NB4 (cell line): ENCODE results near the gene ZNF783.

ENCODE experiments used
- DNase-seq: peaks from one replicate; pipeline ENCODE4 v3.0.0; 2010; ENCODE audit warnings: low read depth
- H3K4me3 ChIP-seq: one replicate; pipeline ENCODE4 v1.5.1; 2011; ENCODE audit warnings: mild to moderate bottlenecking, low read depth, low read length, moderate library complexity
- CTCF ChIP-seq: IDR thresholded peaks from one replicate; pipeline ENCODE4 v1.5.1; 2012; ENCODE audit warnings: low read depth, low read length
- MAX ChIP-seq: IDR thresholded peaks from 2 replicates; pipeline ENCODE4 v1.6.1; 2011; ENCODE audit warnings: low read depth, low read length
- MYC ChIP-seq: IDR thresholded peaks from 2 replicates; pipeline ENCODE4 v1.6.1; 2011; ENCODE audit warnings: low read depth, low read length
- POLR2A ChIP-seq: IDR thresholded peaks from 2 replicates; pipeline ENCODE4 v1.6.1; 2011; ENCODE audit warnings: mild to moderate bottlenecking; ENCODE audit not compliant: insufficient read length; ENCODE audit errors: extremely low read depth

The ZNF783 gene

GRCh38 chr7:149238051-149238450, 23.9 kb upstream of the ZNF783 start:
- no peak overlapping the region for H3K4me3 ChIP-seq
- DNase-seq: no peak
- TF ChIP-seq MAX: no peak
- no peak for TF ChIP-seq POLR2A
- TF ChIP-seq CTCF: no peak
- TF ChIP-seq MYC: no peak

- peak; percentile 98 for DNase-seq
- TF ChIP-seq MYC (peak; percentile 70), MAX (peak; percentile 61; the same call in 1 of the 2 replicates), CTCF (peak; percentile 98), POLR2A (peak; percentile 48)
- H3K4me3 ChIP-seq: peak within 1 kb of the TSS; percentile 98
Measured at GRCh38 chr7:149239345-149240143, 22.5 kb upstream of the ZNF783 start, which contains the start of gene ZNF212. ZNF212 (plus strand) TSS chr7:149239651; CDS start chr7:149239779, 128 bp downstream.

GRCh38 chr7:149240637-149241036, 21.4 kb upstream of the ZNF783 start:
- no peak for TF ChIP-seq MAX
- no peak for TF ChIP-seq POLR2A
- no peak for TF ChIP-seq MYC
- no peak for TF ChIP-seq CTCF
- peak overlapping the region; percentile 98 for H3K4me3 ChIP-seq
- no peak for DNase-seq

GRCh38 chr7:149241696-149242095, 20.3 kb upstream of the ZNF783 start:
- no peak overlapping the region for H3K4me3 ChIP-seq
- TF ChIP-seq CTCF: no peak
- no peak for TF ChIP-seq POLR2A
- no peak for TF ChIP-seq MYC
- TF ChIP-seq MAX: no peak
- no peak for DNase-seq

GRCh38 chr7:149245244-149245643, 16.8 kb upstream of the ZNF783 start:
- DNase-seq: no peak
- H3K4me3 ChIP-seq: no peak overlapping the region
- TF ChIP-seq POLR2A (no peak), MYC (no peak), MAX (no peak), CTCF (no peak)
